ENCODE data around the gene LMO2. TPM values are rescaled to one million over a fixed set of nuclear protein-coding genes. Genes with fewer than 3 reads are reported as not detected.
"Not testable (repeated sequence)": the region's sequence is repeated elsewhere in the genome, so short reads cannot be mapped to it uniquely, and the experiment has no call there.

Gene LMO2
- total RNA-seq, 1 donor = under 0.01 TPM

GRCh38 chr11:33828604-33829429, 63.1 kb downstream of the LMO2 start:
- TF ChIP-seq, protein P1, sequence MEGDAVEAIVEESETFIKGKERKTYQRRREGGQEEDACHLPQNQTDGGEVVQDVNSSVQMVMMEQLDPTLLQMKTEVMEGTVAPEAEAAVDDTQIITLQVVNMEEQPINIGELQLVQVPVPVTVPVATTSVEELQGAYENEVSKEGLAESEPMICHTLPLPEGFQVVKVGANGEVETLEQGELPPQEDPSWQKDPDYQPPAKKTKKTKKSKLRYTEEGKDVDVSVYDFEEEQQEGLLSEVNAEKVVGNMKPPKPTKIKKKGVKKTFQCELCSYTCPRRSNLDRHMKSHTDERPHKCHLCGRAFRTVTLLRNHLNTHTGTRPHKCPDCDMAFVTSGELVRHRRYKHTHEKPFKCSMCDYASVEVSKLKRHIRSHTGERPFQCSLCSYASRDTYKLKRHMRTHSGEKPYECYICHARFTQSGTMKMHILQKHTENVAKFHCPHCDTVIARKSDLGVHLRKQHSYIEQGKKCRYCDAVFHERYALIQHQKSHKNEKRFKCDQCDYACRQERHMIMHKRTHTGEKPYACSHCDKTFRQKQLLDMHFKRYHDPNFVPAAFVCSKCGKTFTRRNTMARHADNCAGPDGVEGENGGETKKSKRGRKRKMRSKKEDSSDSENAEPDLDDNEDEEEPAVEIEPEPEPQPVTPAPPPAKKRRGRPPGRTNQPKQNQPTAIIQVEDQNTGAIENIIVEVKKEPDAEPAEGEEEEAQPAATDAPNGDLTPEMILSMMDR (IDR thresholded peaks at IDR 0.05; ENCODE audit: insufficient read depth, low read depth, low read length) = no peak
- H3K4me3 ChIP-seq (ENCODE audit: low read depth, low read length) = peak overlapping the region; percentile 40
- DNase-seq (ENCODE audit: low read depth) = no peak

- TF ChIP-seq, protein P1 (IDR thresholded peaks at IDR 0.05; ENCODE audit: insufficient read depth, low read depth, low read length) = no peak
- DNase-seq (ENCODE audit: low read depth) = no peak
- no peak overlapping the region for H3K4me3 ChIP-seq (ENCODE audit: low read depth, low read length)
Measured at GRCh38 chr11:33827206-33827605, 64.7 kb downstream of the LMO2 start.

- H3K4me3 ChIP-seq (ENCODE audit: low read depth, low read length) = no peak overlapping the region
- TF ChIP-seq, protein P1 (IDR thresholded peaks at IDR 0.05; ENCODE audit: insufficient read depth, low read depth, low read length) = no peak
- no peak for DNase-seq (ENCODE audit: low read depth)
Measured at GRCh38 chr11:33825854-33826560, 65.9 kb downstream of the LMO2 start.

- DNase-seq (ENCODE audit: low read depth); H3K4me3 ChIP-seq (ENCODE audit: low read depth, low read length): not testable (repeated sequence)
Measured at GRCh38 chr11:33822981-33823380, 68.9 kb downstream of the LMO2 start.

- DNase-seq (ENCODE audit: low read depth) = no peak
- H3K4me3 ChIP-seq (ENCODE audit: low read depth, low read length) = no peak overlapping the region
- TF ChIP-seq, protein P1 (IDR thresholded peaks at IDR 0.05; ENCODE audit: insufficient read depth, low read depth, low read length) = no peak
Measured at GRCh38 chr11:33819278-33820035, 72.4 kb downstream of the LMO2 start.

Other genes with a start within 250 kb of the LMO2 start
- gene C11orf91, start 191.2 kb downstream of the LMO2 start, total RNA-seq = not detected in 2 replicates
- gene CD59, start 155.7 kb downstream of the LMO2 start, total RNA-seq = 206 and 279 TPM in 2 replicates
- 16.8 and 30.7 TPM in 2 replicates for gene FBXO3, start 117.6 kb downstream of the LMO2 start, total RNA-seq
- 172 and 240 TPM in 2 replicates for gene CAPRIN1, start 159.7 kb upstream of the LMO2 start, total RNA-seq
- gene NAT10, start 213.6 kb upstream of the LMO2 start, total RNA-seq = 22.9 and 35.4 TPM in 2 replicates

Data from fibroblast of villous mesenchyme (primary cell).